HG02973 (cell line): ENCODE data around the gene ZFPL1.

Source experiments
- ATAC-seq: cut with Tn5 transposase; IDR thresholded peaks from one replicate; pipeline ENCODE4 v1.9.1; 2021; ENCODE audit warnings: moderate library complexity; ENCODE audit not compliant: unreplicated experiment

ZFPL1 gene

GRCh38 chr11:65059959-65060824 lies 23.8 kb upstream of the ZFPL1 start:
- no peak for ATAC-seq

GRCh38 chr11:65060913-65061408 lies 23.1 kb upstream of the ZFPL1 start:
- no peak for ATAC-seq

DNA sequence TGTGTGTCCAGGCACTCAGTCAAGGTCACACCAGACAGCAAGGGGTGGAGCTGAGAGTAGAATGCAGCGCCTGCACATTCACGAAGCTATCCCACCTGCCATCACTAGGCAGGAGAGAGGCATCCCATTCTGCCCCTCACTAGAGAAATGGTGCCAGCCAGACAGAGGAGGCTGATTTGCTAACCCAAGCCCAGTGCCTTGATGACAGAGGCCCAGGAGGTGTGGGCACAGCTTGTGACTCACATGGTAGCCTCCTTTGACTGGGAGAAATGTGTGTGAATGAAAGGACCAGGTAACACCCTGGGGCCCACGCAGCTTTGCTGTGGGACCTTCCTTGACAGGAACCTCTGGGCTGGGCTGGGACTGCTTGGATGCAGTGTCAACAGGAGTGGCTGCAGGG lies 20.5 kb upstream of the ZFPL1 start:
- no peak for ATAC-seq

GRCh38 chr11:65064847-65065240 lies 19.2 kb upstream of the ZFPL1 start:
- no peak for ATAC-seq

DNA sequence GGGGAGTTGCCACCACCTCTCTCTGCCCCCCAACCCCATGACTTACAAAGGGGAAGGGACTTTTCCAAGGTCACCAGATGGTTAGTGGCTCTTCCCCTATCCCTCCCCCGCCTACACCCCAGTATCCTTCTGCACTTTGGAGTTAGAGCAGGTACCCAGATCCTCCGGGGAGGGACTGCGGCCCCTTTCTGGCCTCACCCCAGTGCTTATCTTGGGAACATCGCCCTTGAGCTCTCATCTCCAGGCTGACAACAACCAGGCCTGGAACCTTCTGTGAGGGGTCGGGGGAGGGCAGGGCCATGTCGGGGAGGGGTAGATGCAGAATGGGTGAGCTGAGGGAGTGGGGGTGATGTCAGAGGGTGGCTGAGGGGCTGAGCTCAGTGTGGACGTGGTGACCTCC lies 18.2 kb upstream of the ZFPL1 start:
- no peak for ATAC-seq

DNA sequence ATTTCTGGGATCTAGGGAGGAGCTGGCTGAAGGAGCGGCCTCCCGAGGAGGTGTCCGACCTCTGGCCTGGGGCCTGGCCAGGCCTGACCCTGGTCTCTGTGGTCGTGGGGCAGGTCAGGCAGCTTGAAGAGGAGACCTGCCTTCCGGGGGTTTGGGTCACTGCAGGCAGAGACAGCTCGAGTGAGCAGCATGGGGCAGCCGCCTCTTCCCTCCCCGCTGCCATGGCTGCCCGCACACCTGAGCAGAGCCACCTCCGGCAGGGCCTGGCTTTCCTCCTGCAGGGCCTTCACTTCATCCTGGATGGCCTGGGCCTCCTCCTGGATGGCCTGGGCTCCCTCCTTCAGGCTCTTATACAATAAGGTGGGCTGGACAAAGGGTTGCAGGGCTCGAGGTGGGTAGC lies 17.7 kb upstream of the ZFPL1 start:
- ATAC-seq, result no peak

DNA sequence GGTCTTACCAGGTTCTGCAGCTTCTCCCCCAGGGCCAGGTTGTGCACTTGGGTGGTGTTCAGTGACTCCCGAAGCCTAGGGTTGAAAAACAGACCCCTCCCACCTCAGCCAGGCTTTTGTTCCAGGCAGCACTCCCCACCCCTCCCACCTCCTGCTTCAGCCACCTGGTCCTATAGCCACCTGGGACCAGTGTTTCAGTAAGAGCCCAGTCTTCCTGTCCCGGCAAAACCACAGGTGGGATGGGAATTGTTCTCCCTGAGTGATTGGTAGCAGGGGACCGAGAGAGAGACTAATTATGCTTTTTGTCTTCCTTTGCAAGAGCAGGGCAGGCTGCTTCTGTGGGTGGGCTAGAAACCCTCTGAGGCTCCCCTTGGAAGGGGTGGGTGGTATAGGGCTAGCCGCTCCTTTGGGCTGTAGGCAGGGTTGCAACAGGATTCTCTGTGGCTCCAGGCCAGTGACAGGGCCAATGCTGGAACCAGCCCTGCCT lies 17.2 kb upstream of the ZFPL1 start:
- ATAC-seq, result no peak

DNA sequence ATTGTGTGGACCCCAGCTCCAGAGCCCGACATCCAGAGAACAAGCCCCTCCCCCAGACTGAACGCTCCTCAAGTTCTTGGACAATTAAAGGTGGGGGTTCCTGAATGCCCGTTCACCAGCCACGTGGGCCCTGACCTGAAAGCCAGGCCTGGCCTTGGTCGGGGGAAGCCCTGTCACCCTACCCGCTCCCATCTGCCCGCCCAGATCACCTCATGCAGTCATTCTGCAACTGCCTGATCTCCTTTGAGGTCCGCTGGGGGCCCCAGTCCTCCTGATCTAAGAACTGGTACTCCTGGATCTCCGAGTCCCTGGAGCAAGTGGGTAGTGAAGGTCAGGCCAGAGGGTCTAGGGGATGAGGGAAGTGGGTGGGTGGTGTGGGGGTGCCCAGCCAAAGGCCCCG lies 16.6 kb upstream of the ZFPL1 start:
- no peak for ATAC-seq

DNA sequence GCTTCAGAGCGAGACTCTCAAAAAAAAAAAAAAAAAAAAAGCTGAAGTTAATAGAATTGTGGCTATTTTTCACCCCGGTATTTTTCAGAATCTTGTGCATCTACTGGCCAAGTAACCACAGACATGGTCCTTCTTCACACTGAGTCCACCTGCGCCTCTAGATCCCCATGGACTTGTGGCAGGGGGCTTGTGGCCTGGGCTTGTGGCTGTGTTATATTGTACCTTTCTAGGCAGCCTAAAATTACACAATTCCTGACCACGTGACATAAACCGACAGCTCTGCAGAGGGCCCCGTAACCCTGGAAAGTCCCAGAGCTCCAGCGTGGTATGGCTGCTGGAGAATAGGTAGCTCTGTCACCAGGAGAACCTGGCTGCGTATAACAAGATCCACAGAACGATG lies 14.8 kb upstream of the ZFPL1 start:
- no peak for ATAC-seq

DNA sequence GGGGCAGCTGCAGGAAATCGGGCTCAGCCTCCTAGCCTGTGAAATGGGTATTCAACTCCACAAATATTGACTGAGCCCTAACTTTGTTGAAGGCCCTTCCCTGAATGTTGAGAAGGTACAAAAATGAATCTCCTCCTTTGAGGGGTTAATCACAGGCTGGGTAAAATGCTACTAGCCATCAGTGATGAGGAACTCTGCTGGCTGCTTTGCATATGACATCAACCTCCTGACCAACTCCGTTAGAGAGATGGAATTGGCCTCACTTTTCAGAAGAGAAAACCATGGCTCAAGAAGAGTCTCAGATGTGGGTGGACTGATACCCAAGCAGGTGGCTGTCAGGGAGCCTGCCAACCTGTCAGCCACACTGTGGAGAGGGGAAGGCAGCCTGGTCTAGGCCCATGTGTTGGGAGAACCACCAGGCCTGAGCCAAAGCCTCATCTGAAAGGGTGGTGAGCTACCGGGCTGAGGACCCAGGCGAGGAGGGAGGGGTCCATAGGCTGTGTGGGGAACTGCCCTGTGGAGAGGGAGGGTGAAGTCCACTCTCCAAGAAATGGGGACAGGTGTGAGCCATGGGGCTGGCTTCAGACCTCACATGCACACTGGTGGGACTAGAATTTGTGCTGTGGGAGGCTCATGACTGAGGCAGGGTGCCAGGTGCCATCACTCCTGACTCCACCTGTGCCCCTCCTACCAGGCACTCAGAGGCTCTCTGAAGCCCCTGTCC lies 12.0 kb upstream of the ZFPL1 start:
- no peak for ATAC-seq

DNA sequence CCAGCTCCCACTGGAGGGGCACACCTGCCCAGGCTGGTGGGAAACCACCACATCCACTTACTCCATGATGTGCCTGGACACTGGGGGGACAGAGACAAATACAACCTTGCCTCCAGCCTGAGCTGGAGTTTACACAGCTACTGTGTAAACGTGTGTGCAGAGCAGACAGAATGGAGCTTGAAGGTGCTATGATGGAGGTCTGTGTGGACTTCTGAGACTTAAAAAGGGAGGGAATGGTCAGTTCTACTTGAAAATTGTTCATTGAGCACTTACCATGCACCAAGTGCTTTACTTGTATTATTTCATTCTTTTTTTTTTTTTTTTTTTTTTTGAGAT lies 11.4 kb upstream of the ZFPL1 start:
- no peak for ATAC-seq

DNA sequence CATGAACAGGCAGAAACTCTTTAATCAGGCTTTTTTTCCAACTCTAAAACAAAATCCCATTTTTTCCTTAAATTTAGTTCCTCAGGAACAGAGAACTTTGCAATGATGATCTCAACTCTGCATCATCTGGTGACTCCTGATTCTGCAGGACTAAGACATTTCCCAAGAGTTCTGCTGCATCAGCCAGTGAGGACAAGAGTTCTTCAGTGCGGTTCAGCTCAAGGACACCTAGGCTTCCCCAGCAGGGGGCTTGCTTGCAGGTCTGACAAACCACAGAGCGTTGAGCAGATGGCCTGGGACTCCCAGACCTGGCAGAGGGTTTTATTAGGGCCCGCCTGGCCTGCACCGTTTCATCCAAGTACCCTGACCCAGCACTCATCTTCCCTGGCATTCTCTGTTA lies 6.6 kb upstream of the ZFPL1 start:
- ATAC-seq, result no peak

DNA sequence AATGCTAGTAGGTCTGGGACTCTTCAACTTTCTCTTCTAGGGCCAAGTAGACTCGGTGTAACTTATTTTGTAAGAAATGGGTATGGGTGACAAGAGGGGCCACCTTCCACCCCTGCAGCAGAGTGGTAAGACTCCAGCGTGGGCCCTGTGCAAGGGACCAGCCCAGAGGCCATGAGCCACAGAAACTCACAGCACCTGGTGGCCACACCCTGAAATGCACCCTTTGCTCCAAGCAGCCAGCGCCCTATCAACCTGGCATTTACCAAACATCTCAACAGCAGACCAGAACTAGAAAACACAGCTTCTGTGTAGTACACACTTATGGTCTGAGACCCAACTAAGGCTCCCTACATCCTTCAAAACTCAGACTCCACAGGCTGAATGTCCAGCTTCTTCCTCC lies 5.9 kb upstream of the ZFPL1 start:
- ATAC-seq, result no peak

DNA sequence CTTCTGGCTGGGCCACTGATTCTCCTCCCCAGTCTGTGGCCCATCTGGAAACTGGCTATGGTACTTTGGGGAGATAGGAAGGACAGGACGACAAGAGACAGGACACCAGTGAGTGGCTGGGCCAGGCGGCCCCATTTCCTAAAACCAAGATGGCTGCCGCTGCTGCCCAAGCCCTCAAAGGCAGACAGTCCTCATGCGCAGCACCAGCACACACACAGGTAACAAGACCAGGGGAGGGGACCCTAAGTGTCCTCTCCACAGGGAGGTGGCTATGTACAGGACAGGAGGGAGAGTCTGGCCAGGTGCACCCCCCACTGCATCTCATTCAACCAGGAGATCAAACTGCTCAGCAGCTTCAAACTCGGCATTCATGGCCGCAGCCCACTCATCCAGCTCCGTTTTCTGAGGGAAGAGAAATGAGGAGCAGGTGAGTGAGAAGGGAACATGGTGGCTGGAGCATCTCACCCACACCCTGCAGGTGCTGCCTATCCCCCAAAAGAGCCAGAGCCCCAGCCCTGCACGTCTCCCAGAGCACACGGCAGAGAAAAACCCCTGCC lies 5.2 kb upstream of the ZFPL1 start:
- no peak for ATAC-seq

DNA sequence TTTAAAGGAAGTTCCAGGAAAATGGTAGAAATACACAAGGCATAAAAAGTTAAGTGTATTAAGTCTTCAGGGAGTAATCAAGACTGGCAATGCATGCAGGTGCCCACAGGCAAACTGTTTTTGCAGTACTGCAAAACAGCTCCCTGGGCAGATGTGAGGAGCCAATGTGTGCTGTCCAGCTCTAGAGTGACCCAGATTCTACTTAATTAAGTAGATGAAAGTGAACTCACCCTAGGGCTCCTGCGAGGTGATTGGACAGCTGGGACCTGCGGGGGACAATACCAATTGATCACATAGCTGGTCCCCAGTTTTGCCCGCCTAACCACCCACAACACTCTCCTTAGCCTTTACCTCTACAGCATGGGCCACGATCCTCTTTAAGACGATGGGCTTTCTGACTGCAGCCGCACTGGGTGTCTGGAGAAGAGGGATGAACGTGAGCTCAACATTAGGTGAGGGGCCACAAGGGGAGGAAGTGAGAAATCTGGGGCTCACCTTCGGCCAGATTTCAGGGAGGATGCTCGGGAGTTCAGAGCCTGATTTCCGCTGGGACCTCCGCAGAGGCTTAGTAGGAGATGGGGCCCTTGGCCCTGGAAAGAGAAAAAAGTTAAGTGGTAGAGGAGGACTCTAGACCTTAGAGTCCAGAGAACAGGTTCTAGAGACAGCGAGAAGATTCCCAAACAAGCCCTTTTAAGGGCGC lies 738 bp upstream of the ZFPL1 start:
- ATAC-seq, result no peak

DNA sequence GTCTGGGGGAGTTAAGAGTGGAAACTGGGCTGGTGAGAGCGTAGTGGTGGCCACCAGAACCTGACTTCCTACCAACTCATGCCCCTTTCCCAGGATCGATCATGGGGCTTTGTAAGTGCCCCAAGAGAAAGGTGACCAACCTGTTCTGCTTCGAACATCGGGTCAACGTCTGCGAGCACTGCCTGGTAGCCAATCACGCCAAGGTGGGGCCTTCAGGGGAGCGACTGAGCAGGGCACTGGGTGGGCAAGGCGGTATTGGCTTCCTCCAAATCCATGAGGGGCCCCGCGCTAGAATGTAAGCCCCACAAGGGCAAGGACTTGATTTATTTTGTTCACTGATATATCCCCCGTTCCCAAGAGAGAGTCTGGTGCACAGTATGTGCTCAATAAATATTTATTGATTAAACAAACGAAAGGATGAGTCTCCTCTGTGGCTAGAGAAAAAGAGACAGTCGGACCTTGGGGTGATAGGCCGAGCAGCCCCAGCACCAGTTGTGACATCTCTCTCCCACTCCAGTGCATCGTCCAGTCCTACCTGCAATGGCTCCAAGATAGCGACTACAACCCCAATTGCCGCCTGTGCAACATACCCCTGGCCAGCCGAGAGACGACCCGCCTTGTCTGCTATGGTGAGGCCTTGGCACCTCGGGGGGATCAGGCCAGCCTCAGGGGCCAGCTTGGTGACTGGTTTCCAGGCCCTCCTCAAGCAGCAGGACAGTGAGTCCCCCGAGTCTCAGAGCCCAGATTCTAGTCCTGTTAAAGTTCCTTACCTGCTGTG lies 765 bp downstream of the ZFPL1 start:
- ATAC-seq, result no peak

DNA sequence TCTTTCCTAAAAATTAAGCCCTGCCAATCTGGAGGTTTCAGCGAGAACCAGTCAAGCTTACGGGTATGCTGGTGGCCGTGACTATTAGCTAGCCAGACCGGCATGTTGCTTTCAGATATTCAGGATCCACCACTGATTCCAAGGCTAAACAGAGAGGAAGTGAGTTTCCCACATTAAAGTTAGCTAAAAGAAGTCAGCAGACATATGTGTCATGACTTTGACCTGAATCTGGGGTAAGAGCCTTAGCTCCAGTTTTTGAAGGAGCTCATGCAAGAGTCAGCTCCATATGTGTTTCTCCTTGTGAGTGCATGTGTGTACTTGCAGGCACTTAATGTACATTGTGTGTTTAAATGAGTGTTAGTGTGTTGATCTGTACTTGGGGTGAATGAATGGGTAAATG lies 1.4 kb downstream of the ZFPL1 start:
- no peak for ATAC-seq

- ATAC-seq, result no peak
These were observed 2.8 kb downstream of the ZFPL1 start for GRCh38 chr11:65086809-65087208.

- ATAC-seq, result no peak
These were observed 3.2 kb downstream of the ZFPL1 start for GRCh38 chr11:65087216-65087615.

- no peak for ATAC-seq
These were observed 3.8 kb downstream of the ZFPL1 start for GRCh38 chr11:65087827-65088226.

DNA sequence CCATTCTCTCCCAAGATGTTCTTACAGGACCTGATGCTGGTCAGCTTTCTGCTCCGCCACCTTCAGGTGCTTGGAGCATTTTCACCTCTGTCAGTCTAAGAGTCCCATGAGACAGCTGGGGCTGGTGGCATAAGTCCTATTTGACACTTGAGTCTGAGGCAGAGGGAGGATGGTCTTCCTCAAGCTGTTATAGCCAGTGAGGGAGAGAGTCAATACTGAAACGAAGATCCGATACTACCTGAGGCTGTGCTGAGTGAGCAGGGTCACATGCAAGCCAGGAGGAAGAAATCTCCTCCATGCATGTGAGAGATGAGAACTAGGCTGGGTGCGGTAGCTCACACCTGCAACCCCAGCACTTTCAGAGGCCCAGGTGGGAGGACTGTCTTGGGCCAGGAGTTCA lies 5.6 kb downstream of the ZFPL1 start:
- ATAC-seq, result no peak
